Suprapubic skin (tissue), 4 donors: ENCODE data around the gene TNIK. TPM values are rescaled to one million over a fixed set of nuclear protein-coding genes. Genes with fewer than 3 reads are reported as not detected.
"Not testable (repeated sequence)": the region's sequence is repeated elsewhere in the genome, so short reads cannot be mapped to it uniquely, and the experiment has no call there.

Experiments used
- DNase-seq, 2 donors: peaks; one replicate each; pipeline ENCODE4 v3.0.0-alpha.2; 2019; ENCODE audit warnings: low spot score in 2 of 2
- H3K27ac ChIP-seq: fragments of 200-600 bp; sonication (generic); one replicate; pipeline ENCODE4 v1.5.1; 2019
- H3K27me3 ChIP-seq: fragments of 200-600 bp; sonication (generic); one replicate; pipeline ENCODE4 v1.5.1; 2019
- H3K36me3 ChIP-seq: fragments of 200-600 bp; sonication (generic); one replicate; pipeline ENCODE4 v1.5.1; 2019
- H3K4me1 ChIP-seq: fragments of 200-600 bp; sonication (generic); one replicate; pipeline ENCODE4 v1.5.1; 2019
- H3K4me3 ChIP-seq: fragments of 200-600 bp; sonication (generic); one replicate; pipeline ENCODE4 v1.5.1; 2019; ENCODE audit warnings: mild to moderate bottlenecking
- H3K9me3 ChIP-seq: fragments of 200-600 bp; sonication (generic); one replicate; pipeline ENCODE4 v1.5.1; 2019
- CTCF ChIP-seq, 2 donors: fragments of 200-600 bp in 1 of 2; fragments of 450-650 bp in 1 of 2; sonication (generic) in 1 of 2; IDR thresholded peaks; one replicate each; pipeline ENCODE4 v1.5.1; 2016 to 2019; ENCODE audit warnings: antibody characterized with exemption in 2 of 2, mild to moderate bottlenecking in 1 of 2, moderate library complexity in 1 of 2
- EP300 ChIP-seq: sonication (generic); formaldehyde crosslinking; IDR thresholded peaks from one replicate; pipeline ENCODE4 v1.6.1; 2017; ENCODE audit warnings: antibody characterized with exemption
- POLR2A ChIP-seq, 2 donors: fragments of 450-650 bp; IDR thresholded peaks; one replicate each; pipeline ENCODE4 v1.6.1; 2017; ENCODE audit warnings: antibody characterized with exemption in 2 of 2, mild to moderate bottlenecking in 2 of 2, moderate library complexity in 2 of 2
- POLR2AphosphoS5 ChIP-seq, 3 donors: sonication (generic); formaldehyde crosslinking; IDR thresholded peaks; one replicate each; pipeline ENCODE4 v1.6.1; 2017; ENCODE audit warnings: antibody characterized with exemption in 3 of 3
- WGBS: methylation state at CpG from one replicate; pipeline ENCODE4 v1.1.5; 2018; 5-methylcytosine and 5-hydroxymethylcytosine counted together
- total RNA-seq, 4 donors: library from RNA; depleted of rRNA; stranded (reverse); fragments of >200 nt; gene quantifications; one replicate each; pipeline ENCODE4 v1.1.0, GENCODE V29; 2016

Gene TNIK
- total RNA-seq, 4 donors from 2014 or later, result 2.0 to 4.3 (median 3.1) TPM

GRCh38 chr3:171249245-171249644, 211.0 kb downstream of the TNIK start:
- Histone ChIP-seq H3K4me3 (no peak overlapping the region), H3K9me3 (no peaks in the 10 kb centered on the region), H3K36me3 (no peaks in the 10 kb centered on the region), H3K27ac (no peak overlapping the region), H3K4me1 (no peaks in the 10 kb centered on the region), H3K27me3 (no peaks in the 10 kb centered on the region)
- DNase-seq, result no peak
- TF ChIP-seq POLR2A (IDR thresholded peaks at IDR 0.05), result no peak
- TF ChIP-seq POLR2AphosphoS5 (IDR thresholded peaks at IDR 0.05), result no peak
- no peak for TF ChIP-seq CTCF (IDR thresholded peaks at IDR 0.05)
- no peak for TF ChIP-seq EP300

- 53% methylated on average over 4 of the region's 4 CpGs for WGBS
- no peaks in the 10 kb centered on the region for H3K9me3 ChIP-seq
- DNase-seq, result no peak
- H3K27ac ChIP-seq, result no peak overlapping the region
- H3K4me3 ChIP-seq, result no peak overlapping the region
- no peaks in the 10 kb centered on the region for H3K4me1 ChIP-seq
- no peaks in the 10 kb centered on the region for H3K36me3 ChIP-seq
- TF ChIP-seq EP300, result no peak
- no peak for TF ChIP-seq POLR2AphosphoS5 (IDR thresholded peaks at IDR 0.05)
- TF ChIP-seq CTCF (IDR thresholded peaks at IDR 0.05), result no peak
- TF ChIP-seq POLR2A (IDR thresholded peaks at IDR 0.05), result no peak
- H3K27me3 ChIP-seq, result no peaks in the 10 kb centered on the region
These were observed 211.6 kb downstream of the TNIK start for GRCh38 chr3:171248426-171249111.

GRCh38 chr3:171245796-171246765, 214.1 kb downstream of the TNIK start:
- 78% methylated on average over 4 of the region's 4 CpGs for WGBS
- DNase-seq, result no peak
- peaks cover 2% of the 10 kb centered on the region for H3K4me1 ChIP-seq

GRCh38 chr3:171242951-171243350, 217.3 kb downstream of the TNIK start:
- Histone ChIP-seq H3K4me3 (no peak overlapping the region), H3K4me1 (peaks cover 2% of the 10 kb centered on the region), H3K27me3 (no peaks in the 10 kb centered on the region), H3K27ac (no peak overlapping the region), H3K9me3 (no peaks in the 10 kb centered on the region), H3K36me3 (no peaks in the 10 kb centered on the region)
- TF ChIP-seq CTCF (IDR thresholded peaks at IDR 0.05), result no peak
- TF ChIP-seq POLR2AphosphoS5 (IDR thresholded peaks at IDR 0.05), result no peak
- TF ChIP-seq EP300, result no peak
- no peak for TF ChIP-seq POLR2A (IDR thresholded peaks at IDR 0.05)
- DNase-seq, result no peak
- WGBS, result 47% methylated on average over 2 of the region's 2 CpGs

More at GRCh38 chr3:171245796-171246765, 214.1 kb downstream of the TNIK start:
- no peaks in the 10 kb centered on the region for H3K27me3 ChIP-seq
- H3K9me3 ChIP-seq, result no peaks in the 10 kb centered on the region
- H3K36me3 ChIP-seq, result no peaks in the 10 kb centered on the region
- H3K27ac ChIP-seq, result no peak overlapping the region
- no peak overlapping the region for H3K4me3 ChIP-seq
- TF ChIP-seq CTCF (IDR thresholded peaks at IDR 0.05), result no peak
- TF ChIP-seq POLR2A (IDR thresholded peaks at IDR 0.05), result no peak
- no peak for TF ChIP-seq POLR2AphosphoS5 (IDR thresholded peaks at IDR 0.05)
- no peak for TF ChIP-seq EP300

GRCh38 chr3:171242170-171242569, 218.0 kb downstream of the TNIK start:
- Histone ChIP-seq H3K27me3 (no peaks in the 10 kb centered on the region), H3K9me3 (no peaks in the 10 kb centered on the region), H3K4me1 (peaks cover 2% of the 10 kb centered on the region), H3K36me3 (no peaks in the 10 kb centered on the region), H3K27ac (no peak overlapping the region), H3K4me3 (no peak overlapping the region)
- DNase-seq, result no peak
- 91% methylated on average over 2 of the region's 2 CpGs for WGBS
- no peak for TF ChIP-seq POLR2A (IDR thresholded peaks at IDR 0.05)
- TF ChIP-seq EP300, result no peak
- TF ChIP-seq POLR2AphosphoS5 (IDR thresholded peaks at IDR 0.05), result no peak

- H3K36me3 ChIP-seq, H3K9me3 ChIP-seq, H3K4me3 ChIP-seq, H3K27me3 ChIP-seq, DNase-seq, H3K4me1 ChIP-seq, H3K27ac ChIP-seq: not testable (repeated sequence)
- WGBS, result 98% methylated on average over 2 of the region's 2 CpGs
These were observed 218.6 kb downstream of the TNIK start for GRCh38 chr3:171241655-171242054.
